Measurements from ENCODE around the gene USP48. TPM values are rescaled to one million over a fixed set of nuclear protein-coding genes. Genes with fewer than 3 reads are reported as not detected.

Gene USP48
- total RNA-seq, 1 donor from 2014 or later: 86.5 TPM

- no peaks in the 10 kb centered on the region for H3K9me3 Mint-ChIP-seq
- no peak overlapping the region for H3K4me3 Mint-ChIP-seq
- H3K36me3 Mint-ChIP-seq: peaks cover 3% of the 10 kb centered on the region
- peaks cover 8% of the 10 kb centered on the region for H3K4me1 Mint-ChIP-seq
- TF ChIP-seq CTCF (IDR thresholded peaks at IDR 0.05; ENCODE audit: unreplicated experiment): no peak
- H3K27me3 Mint-ChIP-seq (ENCODE audit: low read depth): no peaks in the 10 kb centered on the region
- H3K27ac Mint-ChIP-seq: peak overlapping the region; percentile 15
- no peak for DNase-seq (ENCODE audit: low spot score in 2 of 2, unreplicated experiment in 2 of 2)
Observed at GRCh38 chr1:21759182-21759581, 23.8 kb downstream of the USP48 start.

- no peak for TF ChIP-seq CTCF (IDR thresholded peaks at IDR 0.05; ENCODE audit: unreplicated experiment)
Observed at GRCh38 chr1:21758614-21759013, 24.3 kb downstream of the USP48 start.

GRCh38 chr1:21756393-21757089 is 26.4 kb downstream of the USP48 start:
- TF ChIP-seq CTCF (IDR thresholded peaks at IDR 0.05; ENCODE audit: unreplicated experiment): no peak
- H3K4me3 Mint-ChIP-seq: no peak overlapping the region
- H3K4me1 Mint-ChIP-seq: peaks cover 1% of the 10 kb centered on the region
- DNase-seq (ENCODE audit: low spot score in 2 of 2, unreplicated experiment in 2 of 2): no peak
- H3K27me3 Mint-ChIP-seq (ENCODE audit: low read depth): no peaks in the 10 kb centered on the region
- peaks cover 13% of the 10 kb centered on the region for H3K36me3 Mint-ChIP-seq
- H3K27ac Mint-ChIP-seq: no peak overlapping the region
- no peaks in the 10 kb centered on the region for H3K9me3 Mint-ChIP-seq

More at GRCh38 chr1:21758614-21759013, 24.3 kb downstream of the USP48 start:
- no peak overlapping the region for H3K4me3 Mint-ChIP-seq
- no peaks in the 10 kb centered on the region for H3K27me3 Mint-ChIP-seq (ENCODE audit: low read depth)
- no peak for DNase-seq (ENCODE audit: low spot score in 2 of 2, unreplicated experiment in 2 of 2)
- H3K27ac Mint-ChIP-seq: no peak overlapping the region
- H3K9me3 Mint-ChIP-seq: no peaks in the 10 kb centered on the region
- peaks cover 4% of the 10 kb centered on the region for H3K4me1 Mint-ChIP-seq
- H3K36me3 Mint-ChIP-seq: peaks cover 3% of the 10 kb centered on the region

DNA sequence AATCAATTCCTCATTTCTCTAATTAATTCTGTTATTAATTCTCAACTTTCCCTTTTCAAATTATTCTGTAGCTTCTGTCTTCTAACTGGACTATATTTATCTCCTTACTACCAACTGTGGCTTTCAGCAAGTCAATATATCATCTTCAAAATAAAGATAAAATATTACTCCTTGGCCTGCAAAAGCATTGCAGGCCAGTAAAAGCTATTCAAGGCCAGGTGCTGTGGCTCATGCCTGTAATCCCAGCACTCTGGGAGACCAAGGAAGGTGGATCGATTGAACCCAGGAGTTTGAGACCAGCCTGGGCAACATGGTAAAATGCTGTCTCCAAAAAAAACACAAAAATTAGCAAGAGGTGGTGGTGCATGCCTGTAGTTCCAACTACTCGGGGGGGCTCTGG is 27.9 kb downstream of the USP48 start:
- peaks cover 1% of the 10 kb centered on the region for H3K4me1 Mint-ChIP-seq
- no peaks in the 10 kb centered on the region for H3K27me3 Mint-ChIP-seq (ENCODE audit: low read depth)
- no peak overlapping the region for H3K27ac Mint-ChIP-seq
- H3K4me3 Mint-ChIP-seq: no peak overlapping the region
- DNase-seq (ENCODE audit: low spot score in 2 of 2, unreplicated experiment in 2 of 2): no peak
- H3K36me3 Mint-ChIP-seq: peaks cover 21% of the 10 kb centered on the region
- no peaks in the 10 kb centered on the region for H3K9me3 Mint-ChIP-seq
- TF ChIP-seq CTCF (IDR thresholded peaks at IDR 0.05; ENCODE audit: unreplicated experiment): no peak

DNA sequence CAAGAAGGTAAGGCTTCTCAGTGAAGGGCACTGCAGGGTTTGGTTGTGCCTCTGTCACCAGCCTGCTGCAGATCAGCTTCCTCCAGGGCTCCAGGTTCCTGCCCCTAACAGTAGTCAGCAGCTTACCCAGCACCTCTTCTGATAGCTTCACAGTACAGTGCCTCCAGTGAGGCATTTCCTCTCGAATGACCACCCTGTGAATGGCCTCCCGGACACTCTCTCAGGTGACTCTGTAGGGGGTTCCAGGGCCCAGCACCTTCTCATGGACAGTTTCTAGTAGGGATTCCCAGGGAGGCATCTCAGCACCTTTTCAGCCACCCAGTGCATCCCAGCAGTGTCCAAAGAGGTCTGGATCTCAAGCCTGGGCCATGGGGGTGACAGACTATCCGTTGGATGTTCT is 28.4 kb downstream of the USP48 start:
- no peak for DNase-seq (ENCODE audit: low spot score in 2 of 2, unreplicated experiment in 2 of 2)
- no peaks in the 10 kb centered on the region for H3K9me3 Mint-ChIP-seq
- no peak overlapping the region for H3K27ac Mint-ChIP-seq
- H3K27me3 Mint-ChIP-seq (ENCODE audit: low read depth): no peaks in the 10 kb centered on the region
- H3K4me3 Mint-ChIP-seq: no peak overlapping the region
- H3K36me3 Mint-ChIP-seq: peaks cover 24% of the 10 kb centered on the region
- H3K4me1 Mint-ChIP-seq: no peaks in the 10 kb centered on the region
- TF ChIP-seq CTCF (IDR thresholded peaks at IDR 0.05; ENCODE audit: unreplicated experiment): no peak

All from mesothelial cell of epicardium (in vitro differentiated cells).